Bronchial epithelial cell (primary cell): ENCODE results near the gene SLC15A2. TPM values are rescaled to one million over a fixed set of nuclear protein-coding genes. Genes with fewer than 3 reads are reported as not detected.
A peak's percentile ranks its signal among the peaks of the same experiment; 100 is the strongest.

Experiments used
- DNase-seq: peaks from one replicate; pipeline ENCODE4 v3.0.0-alpha.2; 2010; ENCODE audit warnings: low read depth
- FAIRE-seq: peaks from 2 replicates; lab custom pipeline; 2011; peaks lifted over from hg19 to GRCh38; lab: Jason Lieb, UNC
- H3K27me3 ChIP-seq: 2 replicates; pipeline ENCODE4 v1.5.1; 2011; ENCODE audit warnings: low read length; ENCODE audit not compliant: control insufficient read depth, insufficient read depth
- H3K36me3 ChIP-seq: 2 replicates; pipeline ENCODE4 v1.5.1; 2011; ENCODE audit warnings: low read length; ENCODE audit not compliant: control insufficient read depth, insufficient read depth
- H3K4me3 ChIP-seq: 2 replicates; pipeline ENCODE4 v1.5.1; 2011; ENCODE audit warnings: mild to moderate bottlenecking, low read depth, low read length, control low read depth
- total RNA-seq: library from RNA; depleted of rRNA; stranded (reverse); fragments of >200 nt; gene quantifications from 2 replicates; pipeline ENCODE4 v1.2.1, GENCODE V29; 2014
- TF ChIP-seq, protein P1 (sequence below): IDR thresholded peaks from 2 replicates; pipeline ENCODE4 v1.5.1; 2011; ENCODE audit warnings: mild to moderate bottlenecking, moderate library complexity, low read length, control low read depth, inconsistent platforms; ENCODE audit not compliant: insufficient read depth, severe bottlenecking

SLC15A2 gene
- total RNA-seq, 1 donor from 2014 or later, result 2.6 TPM

DNA sequence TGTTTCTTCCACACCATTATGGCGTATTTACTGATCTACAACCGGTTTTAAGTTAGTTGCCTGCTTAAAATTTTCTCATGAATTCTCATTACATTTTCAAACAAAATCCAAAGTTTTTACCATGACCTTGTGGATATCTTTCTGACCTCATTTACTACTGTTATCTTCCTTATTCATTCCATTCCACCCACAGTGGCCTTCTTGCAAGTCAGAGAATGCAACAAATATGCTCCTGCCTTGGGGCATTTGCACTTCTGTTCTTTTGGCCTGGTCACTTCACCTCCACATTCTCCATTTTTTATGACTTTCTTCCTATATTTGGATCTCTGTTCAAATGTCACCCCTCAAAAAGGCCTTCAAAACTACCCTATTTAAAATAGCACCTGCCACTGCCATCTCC lies 8.8 kb upstream of the SLC15A2 start:
- FAIRE-seq (no peak), DNase-seq (no peak)
- H3K36me3 ChIP-seq, result no peaks in the 10 kb centered on the region
- no peak overlapping the region for H3K4me3 ChIP-seq
- TF ChIP-seq, protein P1, sequence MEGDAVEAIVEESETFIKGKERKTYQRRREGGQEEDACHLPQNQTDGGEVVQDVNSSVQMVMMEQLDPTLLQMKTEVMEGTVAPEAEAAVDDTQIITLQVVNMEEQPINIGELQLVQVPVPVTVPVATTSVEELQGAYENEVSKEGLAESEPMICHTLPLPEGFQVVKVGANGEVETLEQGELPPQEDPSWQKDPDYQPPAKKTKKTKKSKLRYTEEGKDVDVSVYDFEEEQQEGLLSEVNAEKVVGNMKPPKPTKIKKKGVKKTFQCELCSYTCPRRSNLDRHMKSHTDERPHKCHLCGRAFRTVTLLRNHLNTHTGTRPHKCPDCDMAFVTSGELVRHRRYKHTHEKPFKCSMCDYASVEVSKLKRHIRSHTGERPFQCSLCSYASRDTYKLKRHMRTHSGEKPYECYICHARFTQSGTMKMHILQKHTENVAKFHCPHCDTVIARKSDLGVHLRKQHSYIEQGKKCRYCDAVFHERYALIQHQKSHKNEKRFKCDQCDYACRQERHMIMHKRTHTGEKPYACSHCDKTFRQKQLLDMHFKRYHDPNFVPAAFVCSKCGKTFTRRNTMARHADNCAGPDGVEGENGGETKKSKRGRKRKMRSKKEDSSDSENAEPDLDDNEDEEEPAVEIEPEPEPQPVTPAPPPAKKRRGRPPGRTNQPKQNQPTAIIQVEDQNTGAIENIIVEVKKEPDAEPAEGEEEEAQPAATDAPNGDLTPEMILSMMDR, result no peak
- no peaks in the 10 kb centered on the region for H3K27me3 ChIP-seq

DNA sequence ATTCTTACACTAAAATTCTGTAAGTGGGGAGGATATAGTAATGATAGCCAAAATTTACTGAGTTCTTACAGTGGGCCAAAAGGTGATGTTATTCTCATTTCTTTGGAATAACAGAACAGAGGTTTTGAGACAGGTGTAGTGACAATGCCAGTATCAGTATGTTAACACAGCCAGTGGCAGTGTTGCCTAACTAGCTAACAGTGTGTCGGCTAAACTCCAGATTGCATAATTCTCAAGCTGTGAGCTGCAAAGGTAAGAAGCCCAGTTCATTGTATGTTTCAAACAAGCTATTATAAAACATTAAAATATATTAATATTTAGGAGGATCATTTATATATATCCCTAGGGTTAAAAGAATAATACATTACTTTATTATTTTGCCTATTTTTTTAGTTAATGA lies 920 bp downstream of the SLC15A2 start:
- H3K36me3 ChIP-seq, result no peaks in the 10 kb centered on the region
- TF ChIP-seq, protein P1, result no peak
- DNase-seq, result peak; percentile 65
- no peak for FAIRE-seq
- H3K4me3 ChIP-seq, result no peak overlapping the region
- no peaks in the 10 kb centered on the region for H3K27me3 ChIP-seq

DNA sequence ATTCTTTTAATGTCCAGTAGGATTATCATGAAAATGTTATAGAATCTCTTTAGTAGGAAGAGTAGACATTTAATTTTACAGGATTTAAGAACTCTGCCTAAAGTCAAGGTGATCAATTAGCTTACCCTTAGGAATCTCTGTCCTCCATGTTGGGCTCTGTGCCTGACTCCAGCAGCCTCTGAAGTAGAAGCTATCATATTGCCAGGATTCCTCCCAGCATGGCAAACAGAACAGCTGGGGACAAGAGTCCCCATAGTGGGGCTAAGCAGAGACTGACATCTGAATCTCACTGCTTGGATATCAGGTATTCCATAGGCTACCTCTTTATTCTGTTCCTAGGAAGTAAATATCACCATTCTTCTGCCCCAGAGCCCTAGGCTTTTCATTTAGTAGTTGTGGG lies 1.5 kb downstream of the SLC15A2 start:
- Histone ChIP-seq H3K4me3 (no peak overlapping the region), H3K36me3 (no peaks in the 10 kb centered on the region), H3K27me3 (no peaks in the 10 kb centered on the region)
- no peak for DNase-seq
- FAIRE-seq, result no peak
- TF ChIP-seq, protein P1, result no peak

DNA sequence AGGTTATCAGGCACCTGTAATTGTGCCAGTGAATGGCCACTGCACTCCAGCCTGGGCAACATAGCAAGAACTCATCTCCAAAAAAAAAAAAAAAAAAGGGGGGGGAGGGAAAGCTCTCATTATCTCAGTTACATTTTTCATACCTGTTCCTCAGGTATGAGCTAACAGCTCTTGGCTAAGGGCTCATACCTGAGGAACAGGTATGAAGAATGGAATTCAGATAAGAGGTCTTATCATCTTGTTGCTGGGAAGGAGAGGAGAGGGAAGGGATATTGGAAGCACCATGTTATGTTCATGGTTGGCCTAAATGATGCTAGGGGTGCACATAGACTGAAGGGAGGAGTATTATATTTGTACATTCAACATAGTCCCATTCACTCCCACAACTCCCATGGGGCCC lies 2.6 kb downstream of the SLC15A2 start:
- no peaks in the 10 kb centered on the region for H3K36me3 ChIP-seq
- no peak overlapping the region for H3K4me3 ChIP-seq
- TF ChIP-seq, protein P1, result no peak
- FAIRE-seq (no peak), DNase-seq (peak; percentile 54)
- no peaks in the 10 kb centered on the region for H3K27me3 ChIP-seq

DNA sequence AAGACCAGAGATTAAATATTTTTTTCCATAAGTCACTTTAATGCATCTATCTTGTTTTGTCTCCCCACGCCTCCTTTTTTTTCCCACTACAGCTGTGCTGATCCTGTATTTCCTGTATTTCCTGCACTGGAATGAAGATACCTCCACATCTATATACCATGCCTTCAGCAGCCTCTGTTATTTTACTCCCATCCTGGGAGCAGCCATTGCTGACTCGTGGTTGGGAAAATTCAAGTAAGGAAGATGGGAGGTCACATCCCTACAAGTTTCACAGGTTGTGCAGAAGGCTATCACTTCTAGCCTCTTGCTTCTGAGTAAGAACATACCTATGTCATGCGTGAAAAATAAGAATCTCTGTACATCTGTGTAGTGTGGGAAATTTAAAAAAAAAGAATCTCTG lies 3.1 kb downstream of the SLC15A2 start:
- FAIRE-seq, result no peak
- H3K27me3 ChIP-seq, result no peaks in the 10 kb centered on the region
- peak; percentile 44 for DNase-seq

More for the DNA sequence above, 3.1 kb downstream of the SLC15A2 start:
- TF ChIP-seq, protein P1, result no peak
- H3K4me3 ChIP-seq, result no peak overlapping the region
- H3K36me3 ChIP-seq, result no peaks in the 10 kb centered on the region
